ENCODE data around the gene C10orf90. TPM values are rescaled to one million over a fixed set of nuclear protein-coding genes. Genes with fewer than 3 reads are reported as not detected.

C10orf90 gene
- polyA plus RNA-seq, 1 donor = 0.49 TPM

DNA sequence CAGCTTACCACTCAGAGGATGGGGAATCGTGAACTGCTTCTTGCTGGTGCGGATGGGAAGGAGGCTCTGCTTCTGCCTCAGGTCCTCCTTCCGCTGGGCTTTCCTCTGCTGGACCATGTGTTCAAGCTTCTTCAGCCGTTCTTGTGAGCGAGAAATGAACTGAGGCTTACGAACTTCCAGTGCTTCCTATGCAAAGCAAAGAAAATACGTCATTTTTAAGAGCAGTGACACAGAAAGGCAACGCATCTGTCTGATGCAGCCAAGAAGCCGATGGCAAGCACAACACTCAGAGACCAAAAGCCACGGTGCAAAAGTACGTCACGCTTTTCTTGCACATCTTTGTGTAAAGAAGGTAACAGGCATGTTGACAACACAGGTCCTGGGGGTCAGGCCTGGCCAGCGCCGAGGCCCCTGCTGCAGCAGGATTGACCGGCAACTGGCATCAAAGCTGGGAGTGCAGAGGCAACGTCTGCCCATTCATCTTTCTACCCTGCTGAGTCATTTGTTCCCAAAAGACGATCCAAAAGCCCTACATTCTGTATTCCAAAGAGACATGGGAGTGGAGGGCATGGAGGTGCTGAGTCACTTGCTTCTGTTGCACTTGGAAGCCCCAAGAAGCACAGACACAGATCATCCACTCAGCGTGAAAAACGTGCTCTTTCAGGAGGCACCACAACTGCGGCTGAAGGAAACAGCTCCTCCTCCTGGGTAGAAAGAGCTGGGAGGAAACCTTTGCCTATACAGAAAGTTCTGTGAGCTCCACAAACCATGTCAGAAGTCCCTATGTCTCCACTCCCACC, 211.3 kb downstream of the C10orf90 start:
- DNase-seq = no peak

DNA sequence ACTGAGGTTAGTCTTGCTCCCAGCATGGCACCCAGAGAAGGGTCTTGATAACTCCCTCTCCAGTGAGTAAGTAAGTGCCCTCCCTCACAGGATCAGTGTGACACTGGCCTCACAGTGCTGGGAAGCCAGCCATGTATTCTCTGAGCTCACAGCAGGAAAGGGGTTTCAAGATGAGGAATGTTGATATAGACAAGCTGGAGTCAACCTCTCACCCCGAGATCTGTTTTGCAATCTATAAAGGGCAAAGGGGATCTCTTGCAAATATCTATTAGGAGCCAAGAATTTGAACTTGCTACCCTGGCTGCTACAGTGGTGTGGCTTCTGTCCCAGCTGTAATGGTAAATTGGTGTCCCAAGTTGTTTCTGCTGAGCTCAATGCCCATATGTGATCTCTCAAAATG, 212.0 kb downstream of the C10orf90 start:
- no peak for DNase-seq

DNA sequence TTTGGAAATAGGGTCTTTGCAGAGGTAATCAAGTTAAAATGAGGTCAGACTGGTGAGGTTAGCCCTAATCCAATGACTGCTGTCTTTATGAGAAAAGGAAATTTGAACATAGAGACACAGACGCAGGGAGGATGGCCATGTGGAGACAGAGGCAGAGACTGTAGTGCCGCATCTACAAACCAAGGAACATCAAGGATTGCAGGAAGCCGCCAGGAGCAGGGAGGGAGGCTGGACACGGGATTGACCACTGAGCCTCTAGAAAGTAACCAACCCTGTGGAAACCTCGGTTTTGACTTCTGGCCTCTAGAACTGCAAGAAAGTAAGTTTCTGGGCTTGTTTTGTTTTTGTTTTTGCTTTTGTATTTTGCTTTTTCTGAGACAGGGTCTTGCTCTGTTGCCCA, 213.9 kb downstream of the C10orf90 start:
- DNase-seq = no peak

DNA sequence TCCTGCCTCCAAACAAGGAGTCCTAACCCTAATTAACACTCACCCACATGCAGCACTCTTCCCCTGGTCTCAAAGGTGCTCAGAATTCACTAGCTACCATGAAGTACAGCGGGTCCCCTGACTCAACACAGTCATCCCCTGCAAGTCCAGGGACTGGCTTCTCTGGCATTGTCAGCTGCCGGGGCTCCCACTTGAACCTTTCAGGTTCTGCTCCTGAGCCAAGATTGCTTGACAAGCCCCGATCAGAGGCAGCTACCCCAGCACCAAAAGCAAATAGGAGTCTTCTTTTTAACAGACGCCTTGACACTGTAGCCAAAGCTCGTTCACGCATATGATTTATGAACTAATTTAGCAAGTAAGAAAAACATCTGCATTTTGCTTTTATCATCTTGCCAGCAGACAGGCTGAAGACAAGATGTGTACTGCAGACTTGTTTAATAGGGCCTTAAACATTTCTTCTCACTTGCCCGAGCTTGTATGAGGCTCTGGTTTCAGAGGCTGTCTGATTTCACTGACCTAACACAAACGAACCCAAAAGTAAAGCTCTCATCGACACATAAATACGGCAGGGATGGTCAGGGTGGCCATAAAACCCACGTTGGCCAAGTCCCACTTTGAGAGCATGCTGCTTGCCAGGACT, 214.6 kb downstream of the C10orf90 start:
- DNase-seq = no peak

DNA sequence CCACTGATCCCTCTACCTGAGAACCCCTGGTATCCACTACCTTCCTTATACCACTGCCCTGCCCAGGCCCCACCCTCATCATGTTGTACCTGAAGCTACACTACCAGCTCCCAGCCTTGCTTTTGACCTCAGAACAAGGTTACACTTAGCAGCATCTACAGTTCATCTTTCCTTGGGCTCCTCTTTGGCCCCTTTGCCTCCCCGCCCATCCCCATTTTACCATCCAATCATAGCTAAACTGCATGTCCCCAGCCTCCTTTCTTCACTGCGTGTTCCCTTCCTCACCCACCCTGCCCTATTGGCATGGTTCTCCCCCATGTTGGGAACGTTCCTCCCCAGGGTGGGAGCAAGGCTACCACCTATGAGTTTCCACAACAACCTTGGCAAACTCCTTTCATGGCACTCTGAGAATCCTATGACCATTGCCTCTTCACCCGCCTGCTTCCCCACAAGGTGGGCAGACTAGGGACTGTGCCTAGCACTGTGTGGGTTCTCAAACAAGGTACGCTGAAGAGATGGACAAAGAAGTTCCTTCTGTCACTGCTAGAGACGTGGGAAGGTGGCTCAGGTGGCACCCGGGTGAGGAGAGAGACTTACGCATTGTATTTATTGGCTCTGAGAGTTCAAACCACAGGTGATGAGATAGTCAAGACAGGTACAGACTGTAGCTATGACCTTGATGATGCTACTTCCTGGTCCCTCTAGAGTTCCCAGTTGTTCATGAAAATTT, 215.3 kb downstream of the C10orf90 start:
- DNase-seq = no peak

DNA sequence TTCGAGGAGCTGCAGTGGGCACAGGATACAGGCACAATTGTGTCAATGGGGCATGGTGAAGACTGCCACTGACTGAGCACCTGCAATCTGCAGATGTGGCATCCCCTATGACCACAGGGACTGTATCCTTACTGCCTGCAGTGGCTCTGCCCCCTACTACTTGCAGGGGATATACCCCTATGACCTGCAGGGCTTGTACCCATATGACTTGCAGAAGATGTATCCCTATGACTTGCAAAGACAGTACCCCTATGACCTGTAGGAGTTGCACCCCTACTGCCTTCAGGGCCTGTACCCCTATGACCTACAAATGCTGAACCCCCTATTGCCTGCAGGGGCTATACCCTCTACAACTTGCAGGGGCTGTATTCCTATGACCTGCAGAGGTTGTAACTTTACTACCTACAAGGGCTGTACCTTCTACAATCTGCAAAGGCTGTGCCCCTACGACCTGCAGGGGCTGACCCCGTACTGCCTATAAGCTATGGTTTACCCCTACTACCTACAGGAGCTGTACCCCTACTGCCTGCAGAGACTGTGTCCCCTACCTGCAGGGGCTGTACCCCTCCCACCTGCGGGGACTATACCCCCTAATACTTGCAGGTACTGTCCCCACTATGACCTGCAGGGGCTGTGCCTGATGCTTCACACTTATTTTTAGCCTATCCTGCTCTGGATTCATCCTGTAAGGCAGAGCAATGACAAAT, 216.3 kb downstream of the C10orf90 start:
- no peak for DNase-seq

DNA sequence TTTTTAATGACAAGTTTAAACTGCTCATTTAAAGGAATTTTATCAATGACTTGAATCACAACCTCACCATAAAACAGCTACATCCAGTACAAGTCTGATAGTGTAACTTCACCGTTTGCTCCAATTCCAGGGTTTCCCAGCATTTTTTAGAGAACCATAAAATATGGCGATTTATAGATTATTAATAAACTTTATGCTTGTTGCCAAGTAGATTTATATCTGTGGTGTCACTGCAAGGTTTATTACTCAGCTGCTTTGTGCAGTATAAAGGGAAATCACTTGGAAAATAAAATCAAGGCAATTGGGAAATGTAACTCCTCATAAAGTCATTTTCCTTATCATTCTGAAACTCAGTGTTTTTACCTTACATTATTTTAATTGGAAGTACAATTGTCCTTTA, 218.2 kb downstream of the C10orf90 start:
- no peak for DNase-seq

DNA sequence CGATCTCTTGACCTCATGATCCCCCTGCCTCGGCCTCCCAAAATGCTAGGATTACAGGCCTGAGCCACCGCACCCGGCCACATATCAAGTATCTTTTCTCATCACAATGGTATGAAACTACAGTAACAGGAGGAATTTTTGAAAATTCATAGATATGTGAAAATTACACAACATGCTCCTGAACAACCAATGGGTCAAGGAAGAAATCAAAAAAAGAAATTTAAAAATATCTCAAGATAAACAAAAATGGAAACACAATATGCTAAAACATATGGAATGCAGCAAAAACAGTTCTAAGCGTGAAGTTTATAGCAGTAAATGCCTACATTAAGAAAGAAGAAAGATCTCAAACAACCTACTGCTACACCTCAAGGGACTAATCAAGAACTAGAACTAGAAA, 222.4 kb downstream of the C10orf90 start:
- no peak for DNase-seq

DNA sequence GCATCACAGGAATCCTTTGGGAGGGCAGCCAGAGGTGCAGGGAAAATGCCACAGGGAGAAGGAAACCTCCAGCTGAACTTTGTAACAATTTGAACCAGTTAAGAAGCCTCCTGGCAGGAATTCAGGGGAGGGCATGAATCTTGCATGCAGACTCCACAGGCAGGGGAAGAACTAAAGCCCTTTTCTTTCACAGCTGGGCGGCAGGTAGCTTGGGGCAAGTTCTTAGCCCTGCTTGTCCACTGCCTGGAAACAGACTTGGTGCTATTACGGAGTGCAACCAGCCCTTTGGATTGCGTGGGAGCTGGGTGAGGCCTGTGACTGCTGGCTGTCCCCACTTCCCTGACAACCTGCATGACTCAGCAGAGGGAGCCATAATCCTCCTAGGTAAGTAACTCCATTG, 230.6 kb downstream of the C10orf90 start:
- no peak for DNase-seq

DNA sequence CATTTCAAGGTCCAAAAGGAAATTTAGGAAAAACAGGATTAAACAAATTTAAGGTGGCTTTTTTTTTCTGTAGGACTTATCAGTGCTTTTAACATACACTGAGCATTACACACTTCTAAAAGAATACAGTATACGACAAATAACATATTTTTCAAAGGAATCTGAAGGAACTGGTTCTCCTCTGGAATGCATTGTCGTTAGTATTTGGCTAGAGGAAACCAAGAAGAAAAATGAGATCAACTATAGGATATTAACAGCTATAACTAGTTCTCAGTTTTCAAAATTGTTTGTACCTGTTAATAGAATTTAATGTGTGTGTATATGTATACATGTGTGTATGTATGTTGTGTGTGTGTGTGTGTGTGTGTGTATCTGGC, 232.1 kb downstream of the C10orf90 start:
- no peak for DNase-seq

DNA sequence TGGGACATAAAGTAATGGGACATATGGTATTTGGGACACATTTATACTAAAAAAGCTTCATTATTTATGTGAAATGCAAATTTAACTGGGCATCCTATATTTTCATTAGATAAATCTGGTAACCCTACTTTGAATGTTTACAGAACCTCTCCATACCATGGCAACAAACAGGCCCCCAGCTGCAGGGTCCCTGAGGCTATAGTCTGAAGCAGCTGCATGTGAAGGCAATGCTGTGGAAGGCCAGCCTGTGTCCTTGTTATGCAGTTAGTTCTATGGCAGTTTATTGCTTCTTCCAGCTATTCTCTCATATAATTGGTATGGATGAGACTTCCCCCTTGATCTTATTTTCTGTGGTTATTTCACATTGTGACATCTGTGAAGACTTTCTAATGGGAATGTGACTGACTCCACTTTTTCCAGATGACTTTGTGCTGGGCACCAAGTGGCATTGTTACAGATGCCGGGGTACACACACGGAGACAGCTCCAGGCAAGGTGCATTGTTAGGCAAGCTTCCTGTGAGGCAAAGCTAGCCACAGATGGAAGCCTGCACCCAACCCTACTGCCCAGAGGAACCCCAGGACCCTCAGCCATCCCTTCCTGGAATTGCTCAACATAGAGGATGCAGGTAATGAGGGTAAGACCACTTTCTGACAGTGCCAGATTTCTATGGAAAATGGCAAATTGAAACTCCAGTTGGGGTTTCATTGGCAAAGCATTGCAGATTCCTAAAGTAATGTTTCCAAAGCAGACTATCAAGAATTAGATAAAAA, 232.7 kb downstream of the C10orf90 start:
- no peak for DNase-seq

DNA sequence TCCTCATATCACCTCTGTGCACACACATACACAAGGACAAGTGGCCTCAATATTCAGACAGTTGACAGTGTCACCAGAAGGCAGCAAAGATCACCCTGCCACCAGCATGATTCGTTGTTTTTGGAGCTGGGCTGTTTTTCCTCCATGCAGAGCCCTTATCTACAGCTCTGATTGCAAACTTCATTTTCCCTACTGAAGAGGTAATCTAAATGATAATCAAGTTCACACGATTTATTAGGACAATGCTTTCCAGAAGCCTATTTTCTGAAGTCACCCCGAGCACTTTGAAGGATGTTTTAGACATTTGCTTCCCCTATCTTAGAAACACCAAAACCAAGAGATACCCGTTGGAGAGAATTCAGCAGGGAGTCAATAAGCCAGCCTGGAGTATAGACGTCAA, 236.3 kb downstream of the C10orf90 start:
- DNase-seq = no peak

DNA sequence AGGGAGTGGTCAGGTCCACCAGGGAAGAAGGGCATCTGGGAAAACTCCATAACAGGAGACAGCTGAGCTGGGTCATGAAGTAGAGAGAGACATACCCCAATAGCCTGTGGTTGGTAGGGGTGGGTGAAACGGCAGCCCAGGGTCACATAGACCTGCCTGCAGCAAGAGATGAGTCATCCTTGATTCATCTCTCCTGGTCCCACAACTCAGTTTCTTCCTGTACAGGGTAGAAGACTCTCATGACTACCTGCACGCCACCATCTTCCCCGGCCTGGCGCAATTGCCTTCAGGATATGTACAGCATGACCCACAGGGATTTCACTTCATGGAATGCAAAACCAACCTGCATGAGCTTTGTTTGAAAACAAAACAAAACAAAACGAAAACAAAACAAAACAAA, 237.1 kb downstream of the C10orf90 start:
- no peak for DNase-seq

DNA sequence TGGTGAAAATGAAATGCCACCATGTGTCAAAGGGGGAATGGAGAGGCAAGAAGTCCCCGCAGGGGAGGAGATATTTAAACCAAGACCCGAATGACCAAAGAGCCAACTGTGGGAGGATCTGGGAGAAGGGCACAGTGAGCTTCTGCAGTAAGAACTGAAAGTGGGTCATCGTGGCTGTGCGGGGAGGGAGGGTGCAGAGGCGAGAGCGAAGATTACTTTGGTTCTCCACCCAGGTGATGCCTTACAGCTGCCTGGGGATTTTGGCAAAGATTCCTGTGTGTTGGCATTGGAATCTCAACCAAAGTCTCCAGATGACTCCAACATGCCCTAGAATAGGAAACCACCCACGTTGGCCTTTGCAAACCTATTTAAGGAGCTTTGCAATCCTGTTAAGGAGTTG, 238.0 kb downstream of the C10orf90 start:
- no peak for DNase-seq

DNA sequence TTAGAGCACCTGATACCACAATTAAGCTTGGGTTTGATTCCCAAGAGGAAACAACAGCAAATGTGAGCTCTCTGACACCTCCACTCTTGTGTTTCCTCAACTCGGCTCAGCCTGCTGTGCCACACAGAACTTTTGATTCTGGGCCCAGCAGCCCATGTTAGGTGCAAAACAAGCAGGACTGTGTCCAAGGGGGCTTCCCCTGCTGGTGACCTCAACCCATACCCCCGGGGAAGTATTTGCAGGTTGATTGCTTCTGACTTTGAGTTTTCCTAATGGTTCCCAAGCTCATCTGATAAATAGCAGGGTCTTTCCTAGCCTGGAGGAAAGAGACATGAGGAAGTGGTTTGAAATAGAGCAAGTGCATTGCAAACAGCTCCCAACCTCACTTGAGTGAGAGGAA, 238.7 kb downstream of the C10orf90 start:
- DNase-seq = no peak

DNA sequence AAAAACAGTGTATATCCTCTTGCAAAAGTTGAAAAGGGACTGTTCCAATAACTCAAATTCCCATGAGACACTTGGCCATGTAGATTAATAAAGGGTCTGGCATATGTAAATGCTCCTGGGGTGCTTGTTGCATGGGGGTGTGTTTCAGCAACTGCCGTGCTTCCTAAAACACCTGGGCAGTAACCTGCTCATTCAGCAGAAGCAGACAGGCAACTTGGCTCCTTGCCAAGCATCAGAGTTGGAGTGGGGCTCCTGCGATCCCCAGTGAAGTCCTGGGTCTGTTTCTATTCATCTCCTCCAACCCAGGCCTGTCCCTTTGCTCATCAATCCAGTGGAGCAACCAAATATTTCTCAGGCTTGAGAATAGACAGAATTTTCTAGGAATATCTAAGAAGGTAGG, 240.0 kb downstream of the C10orf90 start:
- no peak for DNase-seq

DNA sequence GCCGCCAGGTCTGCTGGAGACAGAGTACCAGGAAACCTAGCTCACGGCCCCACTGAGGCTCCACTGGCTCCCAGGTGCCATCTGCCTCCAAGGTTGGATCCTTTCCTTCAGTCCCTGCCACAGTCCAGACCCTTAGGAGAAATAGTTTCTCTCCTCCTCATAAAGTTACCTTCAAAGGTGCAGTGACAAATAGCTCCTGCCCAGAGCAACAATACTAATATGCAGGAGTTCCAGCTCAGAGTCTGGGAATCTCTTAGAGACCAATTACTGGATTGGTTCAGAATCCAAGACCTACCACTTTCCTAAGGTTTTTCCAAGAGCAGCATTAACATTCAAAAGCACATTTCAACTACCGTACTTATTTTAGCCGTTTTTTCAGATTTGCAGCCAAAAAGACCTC, 241.2 kb downstream of the C10orf90 start:
- DNase-seq = no peak

DNA sequence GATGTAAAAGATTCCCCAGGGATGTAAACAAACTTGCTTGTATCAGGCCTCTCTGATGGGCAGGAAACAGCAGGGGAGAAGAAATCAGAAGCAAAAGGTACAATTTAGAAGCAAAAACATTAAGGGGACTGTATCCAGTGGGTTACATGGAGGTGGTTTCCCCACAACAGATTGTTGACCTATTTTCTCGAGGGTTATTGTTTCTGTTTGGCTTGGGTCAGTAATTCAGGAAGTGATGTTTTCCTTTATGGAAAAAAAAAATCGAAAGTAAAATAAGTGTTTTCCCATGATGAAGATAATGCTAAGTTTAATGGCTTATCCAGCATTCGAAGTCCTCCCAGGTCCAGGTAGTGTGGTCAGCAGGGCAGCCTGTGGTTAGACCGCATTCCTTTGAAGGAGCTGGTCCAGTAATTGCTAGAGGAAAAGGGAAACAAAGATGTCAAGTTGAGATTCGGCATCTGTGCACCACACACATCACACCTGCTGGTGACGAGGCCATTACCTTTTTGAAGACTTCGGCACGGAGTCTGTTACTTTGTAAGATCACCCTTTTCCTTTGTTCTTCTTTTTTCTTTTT, 244.9 kb downstream of the C10orf90 start:
- DNase-seq = peak; percentile 11

DNA sequence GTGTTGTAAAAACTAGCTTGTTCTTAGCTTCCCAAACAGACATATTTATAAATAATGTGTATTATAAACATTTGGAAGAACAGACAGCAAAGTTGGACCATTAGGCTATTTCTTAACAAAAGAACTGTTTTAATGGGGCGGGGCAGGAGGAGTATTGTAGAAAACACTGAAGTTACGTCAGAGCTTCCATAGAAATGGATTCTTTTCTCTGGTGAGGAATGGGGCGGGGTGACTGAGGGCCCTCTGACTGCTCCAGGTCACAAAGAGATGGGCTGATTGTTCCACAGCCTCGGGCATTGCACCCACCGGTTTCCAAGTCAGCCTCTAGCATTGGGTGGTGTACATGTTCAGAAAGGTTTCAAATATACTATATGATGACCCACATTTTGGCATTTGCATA, 245.5 kb downstream of the C10orf90 start:
- DNase-seq = no peak

DNA sequence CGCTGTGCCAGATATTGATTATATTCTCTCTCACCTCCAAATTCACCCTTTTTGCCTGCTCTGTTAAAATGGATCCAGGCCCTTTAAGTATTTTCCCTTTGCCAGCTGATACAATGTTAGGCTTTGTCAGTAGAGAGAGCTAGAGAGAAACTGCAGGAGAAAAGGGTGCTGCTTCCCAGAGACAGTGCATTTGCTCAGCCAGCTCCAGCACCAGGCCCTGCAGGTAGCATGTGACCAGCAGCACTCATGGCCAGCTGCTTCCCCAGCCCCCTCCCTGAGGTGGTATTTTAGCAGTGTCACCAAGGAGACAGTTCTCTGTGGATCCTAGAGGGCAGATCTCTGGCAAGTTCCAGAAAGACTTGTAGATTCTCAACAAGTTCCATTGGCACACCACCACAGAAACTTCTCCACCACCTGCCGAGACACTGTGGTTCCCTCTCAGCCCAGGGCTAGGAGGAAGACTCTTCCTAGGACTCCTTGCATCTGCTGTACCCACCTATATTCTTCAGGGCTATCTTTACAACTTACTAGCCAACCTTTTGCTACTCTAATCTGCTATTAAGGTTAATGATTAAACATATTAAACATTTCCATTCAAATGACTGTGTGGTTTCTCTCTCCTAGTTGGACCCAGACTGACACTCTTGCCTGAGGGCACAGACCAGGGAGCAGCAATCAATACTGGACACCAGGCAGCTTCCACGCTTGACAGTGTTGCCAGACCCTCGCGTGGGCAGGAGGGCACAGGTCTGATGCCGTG, 246.6 kb downstream of the C10orf90 start:
- no peak for DNase-seq

DNA sequence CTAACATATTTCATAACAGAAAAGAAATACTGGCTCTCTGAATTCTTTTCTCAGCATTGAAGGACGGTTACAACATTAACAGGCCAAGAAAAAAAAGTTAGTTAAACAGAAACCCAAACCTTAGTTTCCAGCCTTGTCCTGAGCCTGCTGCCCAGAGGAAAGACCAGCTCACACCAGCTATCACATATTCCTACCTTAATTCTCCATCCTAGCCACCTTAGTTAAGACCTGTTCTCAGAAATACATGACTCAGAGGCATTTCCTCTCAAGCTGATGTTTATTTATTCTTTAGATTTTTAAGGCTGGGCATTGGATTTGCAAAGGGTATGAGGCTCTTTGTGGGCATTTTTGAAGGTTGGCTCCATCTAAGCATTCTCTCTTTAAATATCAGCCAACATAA, 247.9 kb downstream of the C10orf90 start:
- no peak for DNase-seq
